Trophoblast cell (in vitro differentiated cells and primary cell): ENCODE results near the gene CHMP3.
"Not testable (repeated sequence)": the region's sequence is repeated elsewhere in the genome, so short reads cannot be mapped to it uniquely, and the experiment has no call there.

Source experiments
- DNase-seq, 2 donors: peaks; one replicate each; pipeline ENCODE4 v3.0.0-alpha.2; 2016
- H2AFZ ChIP-seq: 2 replicates; pipeline ENCODE4 v1.6.1; 2013; ENCODE audit warnings: low read length, moderate library complexity, mild to moderate bottlenecking; ENCODE audit not compliant: insufficient read depth, poor library complexity
- H2AK5ac ChIP-seq: 2 replicates; pipeline ENCODE4 v1.6.1; 2013; ENCODE audit warnings: mild to moderate bottlenecking, low read length
- H2BK120ac ChIP-seq: 2 replicates; pipeline ENCODE4 v1.6.1; 2013; ENCODE audit warnings: low read length, mild to moderate bottlenecking, moderate library complexity; ENCODE audit not compliant: insufficient read depth, poor library complexity
- H2BK12ac ChIP-seq: 2 replicates; pipeline ENCODE4 v1.6.1; 2013; ENCODE audit warnings: mild to moderate bottlenecking, low read length, moderate library complexity
- H2BK5ac ChIP-seq: 2 replicates; pipeline ENCODE4 v1.6.1; 2013; ENCODE audit warnings: low read length, low read depth, moderate library complexity, mild to moderate bottlenecking; ENCODE audit not compliant: poor library complexity
- H3K14ac ChIP-seq: 2 replicates; pipeline ENCODE4 v1.6.1; 2013; ENCODE audit warnings: mild to moderate bottlenecking, low read length
- H3K18ac ChIP-seq: 2 replicates; pipeline ENCODE4 v1.6.1; 2013; ENCODE audit warnings: mild to moderate bottlenecking, low read length
- H3K23ac ChIP-seq: 2 replicates; pipeline ENCODE4 v1.6.1; 2013; ENCODE audit warnings: low read length
- H3K27ac ChIP-seq: 2 replicates; pipeline ENCODE4 v1.5.1; 2013; ENCODE audit warnings: low read depth, mild to moderate bottlenecking, inconsistent platforms, low read length, moderate library complexity
- H3K27me3 ChIP-seq: 2 replicates; pipeline ENCODE4 v1.6.1; 2013; ENCODE audit warnings: inconsistent platforms, mild to moderate bottlenecking, low read length, moderate library complexity; ENCODE audit not compliant: insufficient read depth
- H3K36me3 ChIP-seq, 2 experiments: 1 replicate in 1 of 2; 2 replicates in 1 of 2; pipeline ENCODE4 v1.6.1; 2013; ENCODE audit warnings: low read length in 2 of 2, mild to moderate bottlenecking in 2 of 2, moderate library complexity in 1 of 2; ENCODE audit not compliant: insufficient read depth in 2 of 2, control insufficient read depth in 1 of 2
- H3K4ac ChIP-seq: 2 replicates; pipeline ENCODE4 v1.6.1; 2013; ENCODE audit warnings: low read depth, mild to moderate bottlenecking, low read length, moderate library complexity
- H3K4me1 ChIP-seq, 2 experiments: 1 replicate in 1 of 2; 2 replicates in 1 of 2; pipeline ENCODE4 v1.6.1; 2013; ENCODE audit warnings: low read length in 2 of 2, mild to moderate bottlenecking in 2 of 2, moderate library complexity in 1 of 2; ENCODE audit not compliant: insufficient read depth in 2 of 2, control insufficient read depth in 1 of 2
- H3K4me2 ChIP-seq: 2 replicates; pipeline ENCODE4 v1.6.1; 2013; ENCODE audit warnings: inconsistent platforms, mild to moderate bottlenecking, low read length, moderate library complexity
- H3K4me3 ChIP-seq: 2 replicates; pipeline ENCODE4 v1.5.1; 2013; ENCODE audit warnings: mild to moderate bottlenecking, low read depth, low read length, inconsistent platforms
- H3K79me1 ChIP-seq: one replicate; pipeline ENCODE4 v1.6.1; 2013; ENCODE audit warnings: low read length
- H3K79me2 ChIP-seq: 2 replicates; pipeline ENCODE4 v1.6.1; 2013; ENCODE audit warnings: low read length, mild to moderate bottlenecking; ENCODE audit not compliant: control insufficient read depth, insufficient read depth, poor library complexity
- H3K9ac ChIP-seq: 2 replicates; pipeline ENCODE4 v1.6.1; 2013; ENCODE audit warnings: mild to moderate bottlenecking, low read length
- H3K9me3 ChIP-seq: 2 replicates; pipeline ENCODE4 v1.6.1; 2013; ENCODE audit warnings: low read depth, mild to moderate bottlenecking, control low read depth, inconsistent platforms, low read length; ENCODE audit not compliant: insufficient read depth
- H4K12ac ChIP-seq: 2 replicates; pipeline ENCODE4 v1.6.1; 2013; ENCODE audit warnings: low read depth, mild to moderate bottlenecking, low read length, moderate library complexity
- H4K8ac ChIP-seq: 2 replicates; pipeline ENCODE4 v1.6.1; 2013; ENCODE audit warnings: low read depth, mild to moderate bottlenecking, low read length, moderate library complexity
- H4K91ac ChIP-seq: one replicate; pipeline ENCODE4 v1.6.1; 2013; ENCODE audit warnings: low read depth, mild to moderate bottlenecking, low read length, moderate library complexity
- WGBS: extraction: QIAGEN DNeasy Blood & Tissue Kit; methylation state at CpG from one replicate; pipeline ENCODE4 v1.1.7; 2013; ENCODE audit warnings: missing lambda C conversion rate; ENCODE audit not compliant: insufficient read length, insufficient coverage; ENCODE audit errors: extremely low coverage; 5-methylcytosine and 5-hydroxymethylcytosine counted together

The CHMP3 gene

GRCh38 chr2:86545296-86545924 is 17.8 kb downstream of the CHMP3 start:
- H3K4me3 ChIP-seq, H4K8ac ChIP-seq, DNase-seq, H3K9ac ChIP-seq, H3K79me1 ChIP-seq, H2AK5ac ChIP-seq, H4K12ac ChIP-seq, H3K18ac ChIP-seq, H3K14ac ChIP-seq, H2AFZ ChIP-seq, H2BK5ac ChIP-seq, H3K27ac ChIP-seq, H3K23ac ChIP-seq, H3K4me2 ChIP-seq, H4K91ac ChIP-seq, H2BK12ac ChIP-seq, H3K79me2 ChIP-seq, H2BK120ac ChIP-seq, H3K4me1 ChIP-seq, H3K4ac ChIP-seq, H3K27me3 ChIP-seq: not testable (repeated sequence)
- peaks cover 29% of the 10 kb centered on the region for H3K9me3 ChIP-seq
- whole genome bisulfite sequencing = no CpG with 5 or more reads among the region's 49 CpGs
- H3K36me3 ChIP-seq = peaks cover 17 to 30% of the 10 kb centered on the region in 2 experiments

- not testable (repeated sequence) for H2BK120ac ChIP-seq, H2BK5ac ChIP-seq, H3K9ac ChIP-seq, H3K18ac ChIP-seq, DNase-seq, H3K23ac ChIP-seq, H3K79me2 ChIP-seq, H3K79me1 ChIP-seq, H3K4me3 ChIP-seq, H3K27me3 ChIP-seq, H3K27ac ChIP-seq, H3K4me1 ChIP-seq, H4K91ac ChIP-seq, H2AFZ ChIP-seq, H4K8ac ChIP-seq, H3K4me2 ChIP-seq, H2AK5ac ChIP-seq, H3K4ac ChIP-seq, H3K14ac ChIP-seq, H2BK12ac ChIP-seq, H4K12ac ChIP-seq
- Histone ChIP-seq H3K9me3 (peaks cover 21% of the 10 kb centered on the region), H3K36me3 (peaks cover 11 to 23% of the 10 kb centered on the region in 2 experiments)
- no CpG with 5 or more reads among the region's 32 CpGs for WGBS
Measured at GRCh38 chr2:86544278-86545099, 18.8 kb downstream of the CHMP3 start.

GRCh38 chr2:86543793-86544192 is 19.4 kb downstream of the CHMP3 start:
- WGBS = no CpG with 5 or more reads among the region's 2 CpGs

DNA sequence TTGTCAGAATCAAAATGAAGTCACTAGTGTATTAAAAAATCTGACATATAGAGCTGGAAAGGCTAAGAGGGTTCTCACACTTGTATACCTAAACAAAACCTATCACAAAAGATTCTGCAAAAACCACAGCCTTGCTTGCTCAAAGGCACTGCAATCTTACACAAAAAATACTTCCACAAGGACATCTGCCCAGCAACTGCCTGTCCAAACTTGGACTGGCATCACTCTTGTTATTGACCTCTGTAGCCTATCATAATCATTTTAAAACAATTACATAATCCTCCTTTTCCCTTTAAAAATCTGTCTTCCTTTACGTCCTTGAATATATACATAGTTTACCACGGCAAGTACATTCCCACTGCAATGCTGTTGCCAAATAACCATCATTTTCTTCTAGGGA is 19.9 kb downstream of the CHMP3 start:
- no peak overlapping the region for H4K8ac ChIP-seq
- H2BK12ac ChIP-seq = no peak overlapping the region
- no peak overlapping the region for H3K18ac ChIP-seq
- no peak overlapping the region for H3K4me2 ChIP-seq
- no peak overlapping the region for H2BK5ac ChIP-seq
- H3K9me3 ChIP-seq = peaks cover 11% of the 10 kb centered on the region
- no peak overlapping the region for H3K4me3 ChIP-seq
- no peaks in the 10 kb centered on the region for H3K79me1 ChIP-seq
- H3K23ac ChIP-seq = no peak overlapping the region
- no peak overlapping the region for H4K91ac ChIP-seq
- no peaks in the 10 kb centered on the region for H3K4me1 ChIP-seq
- no peak for DNase-seq
- no peak overlapping the region for H2AFZ ChIP-seq
- no peak overlapping the region for H2AK5ac ChIP-seq
- no peak overlapping the region for H3K27ac ChIP-seq
- H3K79me2 ChIP-seq = no peaks in the 10 kb centered on the region
- H3K36me3 ChIP-seq = peaks cover 3 to 12% of the 10 kb centered on the region in 2 experiments
- H3K4ac ChIP-seq = no peak overlapping the region
- H3K9ac ChIP-seq = no peak overlapping the region
- H3K14ac ChIP-seq = no peak overlapping the region
- 100% methylated on average over 1 of the region's 2 CpGs for WGBS
- H3K27me3 ChIP-seq = no peaks in the 10 kb centered on the region
- no peak overlapping the region for H4K12ac ChIP-seq
- H2BK120ac ChIP-seq = no peak overlapping the region

More at GRCh38 chr2:86543793-86544192, 19.4 kb downstream of the CHMP3 start:
- DNase-seq = no peak
- Histone ChIP-seq H3K79me1 (no peaks in the 10 kb centered on the region), H3K23ac (no peak overlapping the region), H3K4ac (no peak overlapping the region), H3K9me3 (peaks cover 15% of the 10 kb centered on the region), H3K27me3 (no peaks in the 10 kb centered on the region), H3K4me3 (no peak overlapping the region), H3K79me2 (no peaks in the 10 kb centered on the region), H2BK120ac (no peak overlapping the region), H4K12ac (no peak overlapping the region), H3K14ac (no peak overlapping the region), H3K4me2 (no peak overlapping the region), H3K4me1 (no peaks in the 10 kb centered on the region), H3K18ac (no peak overlapping the region), H3K36me3 (peaks cover 4 to 16% of the 10 kb centered on the region in 2 experiments), H2AK5ac (no peak overlapping the region), H3K27ac (no peak overlapping the region), H3K9ac (no peak overlapping the region), H2AFZ (no peak overlapping the region), H4K91ac (no peak overlapping the region), H2BK12ac (no peak overlapping the region), H2BK5ac (no peak overlapping the region), H4K8ac (no peak overlapping the region)
